Keratinocyte (primary cell): ENCODE results near the gene DYNLRB2. TPM values are rescaled to one million over a fixed set of nuclear protein-coding genes. Genes with fewer than 3 reads are reported as not detected.

ENCODE experiments used
- DNase-seq: peaks from one replicate; pipeline ENCODE4 v3.0.0-alpha.2; 2011; ENCODE audit warnings: low read depth, missing footprints, low spot score
- FAIRE-seq: peaks from 2 replicates; lab custom pipeline; 2011; peaks lifted over from hg19 to GRCh38; lab: Jason Lieb, UNC
- H2AFZ ChIP-seq: 2 replicates; pipeline ENCODE4 v1.6.0; 2012; ENCODE audit warnings: low read length, control low read depth, inconsistent platforms; ENCODE audit not compliant: control insufficient read depth
- H3K27ac ChIP-seq: 2 replicates; pipeline ENCODE4 v1.5.1; 2011; ENCODE audit warnings: low read length; ENCODE audit not compliant: control insufficient read depth, insufficient read depth
- H3K27me3 ChIP-seq: 3 replicates; pipeline ENCODE4 v1.6.0; 2011; ENCODE audit warnings: low read length; ENCODE audit not compliant: control insufficient read depth, insufficient read depth; ENCODE audit errors: extremely low read depth
- H3K36me3 ChIP-seq, 2 experiments: 2 replicates in 1 of 2; 3 replicates in 1 of 2; pipeline ENCODE4 v1.5.1; 2011; ENCODE audit warnings: low read length in 2 of 2, mild to moderate bottlenecking in 1 of 2; ENCODE audit not compliant: control insufficient read depth in 2 of 2, insufficient read depth in 2 of 2; ENCODE audit errors: extremely low read depth in 1 of 2
- H3K4me1 ChIP-seq: 3 replicates; pipeline ENCODE4 v1.5.1; 2011; ENCODE audit warnings: low read length; ENCODE audit not compliant: control insufficient read depth, insufficient read depth; ENCODE audit errors: extremely low read depth
- H3K4me2 ChIP-seq: 3 replicates; pipeline ENCODE4 v1.6.0; 2011; ENCODE audit warnings: low read depth, low read length; ENCODE audit not compliant: control insufficient read depth, insufficient read depth; ENCODE audit errors: extremely low read depth
- H3K4me3 ChIP-seq, 3 experiments: fragments of 200-600 bp in 1 of 3; sonication (generic) in 1 of 3; 2 replicates in 2 of 3; 3 replicates in 1 of 3; pipeline ENCODE4 v1.5.1; 2011 to 2016; ENCODE audit warnings: low read length in 3 of 3, mild to moderate bottlenecking in 3 of 3, control low read depth in 2 of 3, inconsistent platforms in 1 of 3, low read depth in 1 of 3, mixed read lengths in 1 of 3, mixed run types in 1 of 3, moderate library complexity in 1 of 3; ENCODE audit not compliant: control insufficient read depth in 2 of 3, insufficient read depth in 2 of 3; ENCODE audit errors: extremely low read depth in 1 of 3
- H3K79me2 ChIP-seq: 2 replicates; pipeline ENCODE4 v1.6.0; 2012; ENCODE audit warnings: low read length; ENCODE audit not compliant: control insufficient read depth, insufficient read depth
- H3K9ac ChIP-seq: 3 replicates; pipeline ENCODE4 v1.6.0; 2011; ENCODE audit warnings: low read length; ENCODE audit not compliant: control insufficient read depth, insufficient read depth; ENCODE audit errors: extremely low read depth
- H3K9me1 ChIP-seq: 3 replicates; pipeline ENCODE4 v1.6.0; 2011; ENCODE audit warnings: low read length; ENCODE audit not compliant: control insufficient read depth, insufficient read depth; ENCODE audit errors: extremely low read depth
- H3K9me3 ChIP-seq: 2 replicates; pipeline ENCODE4 v1.5.1; 2012; ENCODE audit warnings: low read depth, low read length; ENCODE audit not compliant: control insufficient read depth
- H4K20me1 ChIP-seq: 3 replicates; pipeline ENCODE4 v1.6.0; 2011; ENCODE audit warnings: low read length; ENCODE audit not compliant: control insufficient read depth, insufficient read depth; ENCODE audit errors: extremely low read depth
- EZH2 ChIP-seq: IDR thresholded peaks from one replicate; pipeline ENCODE4 v1.6.1; 2012; ENCODE audit warnings: inconsistent platforms, mild to moderate bottlenecking, low read length, moderate library complexity
- dilution Hi-C: fragments of 300-500 bp; cut with MboI; formaldehyde crosslinking; loops from one replicate; pipeline ENCODE4 v1.7.0; 2020; ENCODE audit warnings: low sequenced_read_pairs; ENCODE audit not compliant: extremely low pct_ligation_motif_present
- polyA plus RNA-seq, 5 experiments: library from polyadenylated mRNA; depleted of rRNA in 3 of 5; stranded (reverse) in 3 of 5; stranded (forward) in 1 of 5; unstranded in 1 of 5; fragments of >200 nt; gene quantifications; 1 replicate in 1 of 5; 2 replicates in 3 of 5; 3 replicates in 1 of 5; pipeline versions ENCODE4 v1.2.1 to v1.2.3, GENCODE V29; 2011 to 2012; ENCODE audit warnings: missing spikeins in 2 of 5, low read depth in 1 of 5, low replicate concordance in 1 of 5
- TF ChIP-seq, protein P1 (sequence below), 3 experiments: IDR thresholded peaks in 1 of 3; conservative IDR thresholded peaks in 1 of 3; optimal IDR thresholded peaks in 1 of 3; 2 replicates in 2 of 3; 3 replicates in 1 of 3; pipeline versions ENCODE3 to v1.5.1; 2011; ENCODE audit warnings: low read length in 3 of 3, mild to moderate bottlenecking in 3 of 3, moderate library complexity in 2 of 3, control low read depth in 1 of 3, inconsistent platforms in 1 of 3; ENCODE audit not compliant: insufficient read depth in 2 of 3; ENCODE audit errors: extremely low read depth in 1 of 3

DYNLRB2 gene
- polyA plus RNA-seq, 1 donor (not counting 4 experiments of a cell fraction or from before 2014, with no cell fraction given) = 0.51 TPM

- Histone ChIP-seq H3K4me1 (no peaks in the 10 kb centered on the region), H3K27ac (no peak overlapping the region), H3K27me3 (no peaks in the 10 kb centered on the region), H4K20me1 (no peaks in the 10 kb centered on the region), H3K79me2 (no peaks in the 10 kb centered on the region), H3K9ac (no peak overlapping the region), H3K4me2 (no peak overlapping the region), H3K4me3 (no peak overlapping the region), H3K9me1 (no peaks in the 10 kb centered on the region), H2AFZ (no peak overlapping the region), H3K36me3 (no peaks in the 10 kb centered on the region), H3K9me3 (no peaks in the 10 kb centered on the region)
- DNase-seq (no peak), FAIRE-seq (no peak)
- dilution Hi-C loops = no loop called here
- no peak for TF ChIP-seq EZH2
- TF ChIP-seq, protein P1, sequence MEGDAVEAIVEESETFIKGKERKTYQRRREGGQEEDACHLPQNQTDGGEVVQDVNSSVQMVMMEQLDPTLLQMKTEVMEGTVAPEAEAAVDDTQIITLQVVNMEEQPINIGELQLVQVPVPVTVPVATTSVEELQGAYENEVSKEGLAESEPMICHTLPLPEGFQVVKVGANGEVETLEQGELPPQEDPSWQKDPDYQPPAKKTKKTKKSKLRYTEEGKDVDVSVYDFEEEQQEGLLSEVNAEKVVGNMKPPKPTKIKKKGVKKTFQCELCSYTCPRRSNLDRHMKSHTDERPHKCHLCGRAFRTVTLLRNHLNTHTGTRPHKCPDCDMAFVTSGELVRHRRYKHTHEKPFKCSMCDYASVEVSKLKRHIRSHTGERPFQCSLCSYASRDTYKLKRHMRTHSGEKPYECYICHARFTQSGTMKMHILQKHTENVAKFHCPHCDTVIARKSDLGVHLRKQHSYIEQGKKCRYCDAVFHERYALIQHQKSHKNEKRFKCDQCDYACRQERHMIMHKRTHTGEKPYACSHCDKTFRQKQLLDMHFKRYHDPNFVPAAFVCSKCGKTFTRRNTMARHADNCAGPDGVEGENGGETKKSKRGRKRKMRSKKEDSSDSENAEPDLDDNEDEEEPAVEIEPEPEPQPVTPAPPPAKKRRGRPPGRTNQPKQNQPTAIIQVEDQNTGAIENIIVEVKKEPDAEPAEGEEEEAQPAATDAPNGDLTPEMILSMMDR (optimal IDR thresholded peaks at IDR 0.05 in 1 of 3, IDR thresholded peaks at IDR 0.05 in 1 of 3, conservative IDR thresholded peaks at IDR 0.05 in 1 of 3; ENCODE audit: extremely low read depth in 1 of 3, insufficient read depth in 2 of 3, low read length in 3 of 3) = no peak
These were observed 39.8 kb upstream of the DYNLRB2 start for GRCh38 chr16:80500961-80501525.

GRCh38 chr16:80503107-80503506 is 37.7 kb upstream of the DYNLRB2 start:
- Histone ChIP-seq H4K20me1 (no peaks in the 10 kb centered on the region), H3K27me3 (no peaks in the 10 kb centered on the region), H3K9ac (no peak overlapping the region), H3K9me1 (no peaks in the 10 kb centered on the region), H3K36me3 (no peaks in the 10 kb centered on the region), H3K79me2 (no peaks in the 10 kb centered on the region), H3K27ac (no peak overlapping the region), H3K4me2 (no peak overlapping the region), H3K4me1 (no peaks in the 10 kb centered on the region), H3K9me3 (no peaks in the 10 kb centered on the region), H2AFZ (no peak overlapping the region), H3K4me3 (no peak overlapping the region)
- dilution Hi-C loops = no loop called here
- DNase-seq = no peak
- FAIRE-seq = no peak
- TF ChIP-seq, protein P1 (optimal IDR thresholded peaks at IDR 0.05 in 1 of 3, IDR thresholded peaks at IDR 0.05 in 1 of 3, conservative IDR thresholded peaks at IDR 0.05 in 1 of 3; ENCODE audit: extremely low read depth in 1 of 3, insufficient read depth in 2 of 3, low read length in 3 of 3) = no peak
